NCI-H2227 treated with DMSO at 0.1 percent for 48 hours (cell line): ENCODE results near the gene CLCN3.
A peak's percentile ranks its signal among the peaks of the same experiment; 100 is the strongest.
"Not testable (repeated sequence)": the region's sequence is repeated elsewhere in the genome, so short reads cannot be mapped to it uniquely, and the experiment has no call there.

Experiments used
- DNase-seq: peaks from one replicate; lab custom pipeline; 2025; lab: John Stamatoyannopoulos, UW

Gene CLCN3

DNA sequence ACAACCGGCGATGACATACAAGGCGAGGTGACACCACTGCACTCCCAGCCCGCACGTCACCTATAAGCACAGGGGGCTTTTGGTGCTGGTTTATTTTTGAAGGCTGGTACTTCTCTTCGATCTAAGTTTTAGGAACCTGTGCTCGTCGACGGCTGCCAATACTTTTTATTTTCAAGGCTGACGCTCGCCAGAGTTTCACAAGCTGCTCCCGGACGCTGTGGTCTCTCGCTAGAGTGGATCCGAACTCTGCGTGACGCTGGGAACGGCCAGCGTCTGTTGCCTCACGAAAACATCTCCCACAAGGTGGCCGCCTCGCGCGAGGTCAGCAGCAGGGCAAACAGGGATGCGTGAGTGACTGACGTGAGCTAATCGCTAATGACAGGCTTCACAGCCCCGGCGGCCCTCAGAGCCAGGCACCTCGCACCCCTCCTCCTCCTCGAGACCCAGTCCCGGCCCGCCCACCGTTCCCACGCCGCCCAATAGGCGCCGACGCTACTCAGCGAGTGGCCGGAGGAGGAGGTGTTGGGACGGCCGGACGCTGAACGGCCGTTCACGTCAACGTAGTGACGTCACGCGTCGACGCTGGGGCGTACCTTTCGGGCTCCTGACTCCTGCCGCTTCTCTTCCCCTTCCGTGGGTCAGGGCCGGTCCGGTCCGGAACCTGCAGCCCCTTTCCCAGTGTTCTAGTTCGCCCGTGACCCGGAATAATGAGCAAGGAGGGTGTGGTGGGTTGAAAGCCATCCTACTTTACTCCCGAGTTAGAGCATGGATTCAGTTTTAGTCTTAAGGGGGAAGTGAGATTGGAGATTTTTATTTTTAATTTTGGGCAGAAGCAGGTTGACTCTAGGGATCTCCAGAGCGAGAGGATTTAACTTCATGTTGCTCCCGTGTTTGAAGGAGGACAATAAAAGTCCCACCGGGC is at the start of gene CLCN3:
Gene CLCN3 (plus strand): TSS at position 621 of the 922 bp plus-strand sequence. CDS start 15,351 bp downstream, outside the sequence.
- peak; percentile 83 for DNase-seq

DNA sequence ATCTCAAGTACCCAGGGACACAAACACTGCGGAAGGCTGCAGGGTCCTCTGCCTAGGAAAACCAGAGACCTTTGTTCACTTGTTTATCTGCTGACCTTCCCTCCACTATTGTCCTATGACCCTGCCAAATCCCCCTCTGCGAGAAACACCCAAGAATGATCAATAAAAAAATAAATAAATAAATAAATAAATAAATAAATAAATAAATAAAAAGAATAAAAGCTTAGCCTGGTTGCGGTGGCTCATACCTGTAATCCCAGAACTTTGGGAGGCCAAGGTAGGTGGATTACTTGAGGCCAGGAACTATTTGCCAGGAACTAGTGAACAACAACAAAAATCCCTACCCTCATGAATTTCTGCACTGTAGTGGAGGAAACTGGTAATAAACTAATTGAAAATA is 49.4 kb upstream of the CLCN3 start:
- not testable (repeated sequence) for DNase-seq

DNA sequence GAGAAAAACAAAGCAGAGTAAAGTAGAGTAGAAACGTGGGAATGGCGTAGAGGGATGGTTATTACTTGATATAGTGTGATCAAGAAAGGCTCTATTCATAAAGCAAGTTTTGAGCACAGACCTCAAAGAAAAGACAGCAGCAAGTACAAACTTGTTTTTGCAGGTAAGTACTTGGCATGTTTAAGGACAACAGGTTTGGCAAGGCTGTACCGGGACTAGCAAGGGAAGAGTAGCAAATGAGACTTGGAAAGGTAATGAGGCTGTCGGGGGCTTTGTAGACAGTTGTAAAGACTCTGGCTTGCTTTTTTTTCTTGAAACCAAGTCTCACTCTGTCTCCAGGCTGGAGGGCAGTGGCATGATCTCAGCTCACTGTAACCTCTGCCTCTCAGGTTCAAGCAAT is 48.9 kb upstream of the CLCN3 start:
- DNase-seq, result no peak

DNA sequence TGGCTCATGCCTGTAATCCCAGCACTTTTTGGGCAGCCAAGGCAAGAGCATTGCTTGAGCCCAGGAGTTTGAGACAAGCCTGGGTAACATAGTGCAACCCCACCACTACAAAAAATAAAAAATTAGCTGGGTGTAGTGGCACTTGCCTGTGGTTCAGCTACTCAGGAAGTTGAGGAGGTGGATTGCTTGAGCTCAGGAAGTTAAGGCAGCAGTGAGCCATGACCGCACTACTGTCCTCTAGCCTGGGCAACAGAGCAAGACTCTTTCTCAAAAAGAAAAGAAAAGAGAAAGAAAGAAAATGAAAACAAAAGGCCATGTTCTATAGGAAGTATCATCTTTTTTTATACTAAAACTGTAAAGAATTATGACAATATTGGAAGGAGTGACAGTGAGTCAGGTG is 46.5 kb upstream of the CLCN3 start:
- no peak for DNase-seq

DNA sequence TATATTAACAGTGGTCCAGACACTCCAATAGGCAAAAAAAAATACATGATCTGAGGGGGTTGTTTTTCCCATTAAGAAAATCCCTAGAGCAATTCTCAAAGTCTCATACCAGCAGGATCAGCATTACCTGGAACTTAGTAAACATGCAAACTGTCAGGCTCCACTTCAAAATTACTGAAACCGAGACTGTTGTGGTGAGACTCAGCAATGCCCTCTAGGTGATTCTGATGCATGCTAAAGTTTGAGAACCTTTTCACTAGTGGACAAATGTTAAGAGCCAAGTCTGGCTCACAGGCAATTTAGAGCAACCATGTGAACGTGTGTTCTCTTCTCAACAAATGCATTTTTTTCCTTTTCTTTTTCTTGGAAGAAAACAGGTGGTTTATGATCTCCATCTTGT is 38.2 kb upstream of the CLCN3 start:
- no peak for DNase-seq

DNA sequence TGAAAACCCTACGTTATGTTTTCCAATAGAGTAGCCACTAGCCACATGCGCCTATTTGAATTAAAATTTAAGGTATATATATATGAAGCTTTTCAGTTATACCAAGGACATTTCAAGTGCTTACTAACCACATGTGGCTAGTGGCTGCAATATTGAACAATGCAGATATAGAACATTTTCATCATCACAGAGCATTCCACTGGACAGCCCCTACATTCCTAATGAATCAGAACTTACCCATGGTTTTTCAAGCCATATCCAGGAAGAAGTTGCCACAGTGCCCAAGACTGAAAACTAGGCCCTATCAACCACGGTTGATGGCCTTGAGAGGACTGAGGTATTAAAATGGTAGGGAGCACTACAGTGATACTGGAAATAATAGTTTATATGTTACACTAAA is 37.7 kb upstream of the CLCN3 start:
- no peak for DNase-seq

DNA sequence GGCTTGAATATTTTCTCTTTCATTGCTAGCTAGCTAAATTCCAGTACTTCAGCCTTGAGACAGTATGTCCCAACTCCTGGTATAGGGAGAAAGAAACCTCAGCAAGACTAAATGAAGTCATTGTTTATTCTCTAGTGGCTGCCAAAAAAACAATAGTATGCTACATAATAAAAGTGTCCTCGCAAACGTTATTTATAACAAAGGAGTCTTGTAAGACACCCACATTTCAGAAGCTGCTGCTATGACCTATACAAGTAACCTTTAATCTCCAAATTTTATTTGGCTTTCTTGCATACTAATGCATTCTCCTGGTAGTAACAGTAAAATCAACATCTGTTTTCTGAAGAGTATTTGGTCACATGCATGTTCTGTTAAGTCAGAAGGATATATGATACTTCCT is 36.8 kb upstream of the CLCN3 start:
- DNase-seq, result no peak

DNA sequence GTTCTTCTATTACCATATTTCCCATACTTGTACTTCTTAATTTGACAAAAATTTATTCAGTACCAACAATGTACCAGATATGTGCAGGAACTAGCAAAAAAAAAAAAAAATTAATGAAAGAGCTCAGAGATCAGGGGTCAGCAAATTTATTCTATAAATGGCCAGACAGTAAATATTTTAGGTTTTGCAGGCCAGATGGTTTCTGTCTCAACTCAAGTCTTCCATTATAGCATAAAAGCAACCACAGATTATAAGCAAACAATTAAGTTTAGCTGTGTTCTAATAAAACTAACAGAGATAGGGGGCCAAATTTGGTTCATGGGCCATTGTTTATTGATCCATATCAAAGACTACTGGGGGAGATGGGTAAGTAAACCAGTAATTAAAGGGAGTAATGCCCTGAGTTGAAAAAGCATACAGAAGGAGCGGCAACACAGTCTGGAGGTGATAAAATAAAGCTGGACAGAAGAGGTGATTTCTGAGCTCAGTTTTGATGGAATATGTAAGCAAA is 27.3 kb upstream of the CLCN3 start:
- DNase-seq, result no peak

DNA sequence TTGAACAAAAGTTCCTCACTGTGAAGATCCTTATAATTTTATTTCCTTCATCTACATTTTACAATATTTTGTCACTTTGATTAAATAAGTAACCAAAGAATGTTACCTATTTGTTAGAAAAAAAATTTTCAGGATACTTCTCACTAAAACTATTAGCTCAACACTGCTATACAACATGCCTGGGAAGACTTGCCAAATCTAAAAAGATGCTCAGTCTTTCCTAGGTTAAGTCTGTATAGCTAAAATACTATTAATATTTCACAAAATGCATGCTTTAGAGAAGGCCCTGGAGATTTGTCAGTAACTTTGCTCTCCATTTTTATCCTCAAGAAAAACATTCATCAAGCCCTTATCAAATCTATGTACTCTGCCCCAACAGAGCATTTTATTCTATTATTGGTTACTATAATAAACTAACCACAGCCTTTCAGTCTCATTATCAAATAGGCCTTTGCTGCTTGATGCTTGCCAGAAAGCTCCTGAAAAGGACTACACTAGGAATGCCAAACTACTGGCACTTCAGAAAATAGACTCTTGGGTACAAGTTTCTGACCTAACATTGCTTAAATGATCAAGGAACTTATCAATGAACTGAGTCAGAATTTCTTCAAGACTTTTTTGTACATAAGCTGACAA is 25.7 kb upstream of the CLCN3 start:
- DNase-seq, result no peak

DNA sequence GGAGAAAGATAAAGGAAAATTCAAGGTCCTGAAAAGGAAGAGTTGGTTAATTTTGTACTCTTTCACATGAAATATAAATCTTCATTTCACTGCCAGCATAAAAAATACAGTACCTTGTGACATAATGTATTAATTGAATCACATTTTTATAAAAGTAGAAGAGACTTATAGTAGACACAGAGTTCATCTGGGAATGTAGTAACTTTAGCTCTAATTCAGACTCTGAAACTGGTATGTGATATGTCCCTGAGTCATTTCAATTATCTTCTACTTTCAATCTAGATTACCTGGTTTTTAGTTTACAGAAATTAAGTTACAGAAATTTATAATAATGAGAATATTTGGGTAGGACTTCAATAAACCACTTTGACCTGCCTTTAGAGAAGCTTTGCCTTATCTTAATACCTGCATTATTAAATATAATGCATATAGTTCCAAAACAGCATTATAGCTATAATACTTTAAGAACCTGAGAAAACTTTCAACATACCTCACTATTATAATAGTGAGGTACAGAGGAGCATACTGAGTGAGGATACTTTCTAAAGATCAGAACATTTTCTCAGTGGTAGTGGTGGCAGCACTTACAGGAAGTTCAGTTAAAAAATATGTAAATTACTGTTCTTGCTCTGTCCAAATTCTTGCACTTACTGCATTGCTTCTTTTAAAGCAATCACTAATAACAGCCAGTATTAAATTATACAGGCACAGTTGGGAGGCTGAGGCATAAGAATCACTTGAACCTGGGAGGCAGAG is 19.2 kb upstream of the CLCN3 start:
- no peak for DNase-seq

DNA sequence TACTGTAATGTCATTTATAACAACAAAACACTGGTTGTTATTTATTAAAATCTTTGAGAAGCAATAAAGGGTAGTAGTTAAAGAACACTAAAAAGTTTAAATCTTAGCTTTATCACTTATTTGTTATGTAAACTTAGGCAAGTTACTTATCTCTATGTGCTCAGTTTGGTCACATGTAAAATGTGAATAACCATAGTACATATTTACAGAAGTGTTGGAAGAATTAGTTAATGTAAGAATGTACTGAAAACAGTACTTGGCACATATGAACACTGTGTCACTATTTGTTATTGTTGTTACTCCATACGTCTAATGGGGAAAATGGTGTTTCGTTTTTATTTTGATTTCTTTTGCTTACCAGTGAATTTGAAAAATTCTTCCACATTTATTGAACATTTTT is 17.1 kb upstream of the CLCN3 start:
- DNase-seq, result no peak

DNA sequence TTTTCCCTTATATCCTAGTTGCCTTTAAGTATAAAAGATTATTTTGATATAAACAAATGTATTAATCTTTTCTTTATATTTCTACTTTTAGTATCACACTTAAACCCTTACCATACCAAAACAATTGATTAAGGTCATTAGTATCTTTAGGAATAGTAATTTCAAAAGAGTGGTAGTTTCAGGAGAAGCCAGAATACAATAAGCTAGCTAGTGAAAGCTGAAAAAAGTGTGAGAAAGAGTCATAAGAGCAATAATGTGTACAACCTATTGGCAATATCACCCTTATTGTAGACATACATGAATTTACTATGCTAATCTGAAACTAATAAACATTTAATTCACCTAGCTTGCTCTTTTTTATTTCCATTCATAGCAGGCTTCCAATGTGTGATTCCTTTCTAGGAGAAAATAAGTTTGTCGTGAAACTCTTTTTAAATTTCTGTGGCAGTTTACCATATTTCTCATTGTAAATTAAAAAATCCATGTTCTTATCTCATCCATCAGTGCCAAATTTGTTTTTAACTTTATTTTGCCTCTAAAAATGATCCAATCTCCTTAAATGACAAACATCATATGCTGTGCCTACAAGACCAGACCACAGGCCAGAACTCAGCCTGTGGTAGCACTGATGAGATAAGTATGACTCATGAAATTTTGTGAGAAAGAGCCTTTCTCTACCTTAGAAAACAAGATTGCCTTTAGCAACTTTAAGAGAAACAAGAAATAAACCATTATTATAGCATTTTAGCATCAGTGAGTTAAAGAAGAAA is 16.1 kb upstream of the CLCN3 start:
- DNase-seq, result no peak

DNA sequence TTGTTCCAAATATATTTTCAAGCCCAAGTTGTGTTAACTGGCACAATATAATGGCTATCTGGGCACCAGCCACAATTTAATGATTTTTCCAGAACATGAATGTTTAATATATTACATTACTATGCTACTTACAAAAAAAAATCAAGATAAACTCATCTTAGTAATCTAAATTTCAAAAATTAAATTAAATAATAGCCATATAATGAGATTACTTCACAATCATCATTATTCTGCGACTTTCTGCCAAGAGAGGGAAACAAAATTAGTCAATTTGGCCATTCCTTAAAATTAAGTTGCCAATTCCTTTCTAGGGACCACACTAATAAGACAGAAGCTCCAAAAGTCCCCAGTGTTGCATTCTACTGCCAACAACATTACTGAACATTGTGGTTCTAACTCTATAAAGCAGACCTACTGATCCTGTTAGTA is 15.5 kb upstream of the CLCN3 start:
- DNase-seq, result no peak

DNA sequence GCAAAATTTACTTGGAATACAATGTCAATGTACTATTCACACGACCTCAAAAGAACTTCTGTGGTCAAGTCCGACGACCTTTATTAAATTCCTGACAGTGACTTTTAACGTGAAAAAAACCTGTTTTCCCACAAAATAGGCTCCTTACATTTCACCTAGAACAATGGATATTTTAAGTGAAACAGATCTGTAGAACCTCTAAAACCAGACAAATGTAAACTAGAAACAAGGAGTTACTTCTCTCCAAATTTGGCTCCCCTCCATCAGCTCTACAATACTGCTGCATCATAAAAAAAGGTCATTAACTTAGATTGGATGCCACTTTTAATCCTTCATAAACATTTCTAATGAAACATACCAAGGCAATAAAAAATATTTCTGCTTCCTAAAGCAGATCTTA is 9.2 kb upstream of the CLCN3 start:
- no peak for DNase-seq

DNA sequence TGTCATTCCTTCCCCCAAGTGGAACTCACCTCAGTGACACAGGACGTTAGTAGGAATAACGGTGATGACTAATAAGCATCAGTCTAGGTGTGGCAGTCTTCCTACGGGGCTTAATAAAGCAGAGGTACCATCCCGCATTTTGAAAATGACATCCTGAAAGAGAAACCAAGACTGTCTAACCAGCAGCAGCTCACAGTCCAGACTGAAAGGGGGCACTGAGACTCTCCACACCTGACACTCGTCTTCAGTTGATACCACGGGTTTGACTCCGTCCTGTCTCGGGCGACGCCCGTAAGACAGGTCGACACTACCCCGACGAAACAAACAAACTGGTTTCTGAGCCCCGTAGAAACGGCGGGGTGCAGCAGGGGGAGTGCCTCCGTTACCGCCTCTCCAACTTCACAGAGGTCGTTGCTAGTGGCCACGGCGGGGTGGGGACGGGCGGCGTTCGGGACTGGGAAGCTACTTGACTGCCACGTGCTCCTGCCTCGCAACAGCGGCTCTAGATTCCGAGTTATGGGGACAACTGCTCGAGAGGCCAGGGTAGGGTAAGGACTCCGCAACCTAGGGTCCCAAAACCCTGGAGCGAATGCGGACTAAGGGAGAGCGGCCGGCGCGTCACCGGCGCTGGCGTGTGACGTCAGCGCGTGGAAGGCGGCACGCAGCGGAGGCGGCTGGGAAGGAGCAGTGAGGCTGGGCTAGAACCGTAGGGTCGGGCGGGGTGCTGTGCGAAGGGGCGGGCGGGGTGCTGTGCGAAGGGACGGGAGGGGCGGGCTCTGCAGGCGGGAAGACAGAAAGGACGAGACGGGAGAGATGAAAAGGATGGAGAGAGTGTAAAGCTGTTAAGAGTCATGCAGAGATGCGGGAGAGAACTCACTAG is 8.1 kb upstream of the CLCN3 start, which contains the start of gene NEK1:
Gene NEK1 (minus strand): TSS at position 593 of the 880 bp plus-strand sequence. CDS start 9,953 bp downstream, outside the sequence.
- peak; percentile 76 for DNase-seq

DNA sequence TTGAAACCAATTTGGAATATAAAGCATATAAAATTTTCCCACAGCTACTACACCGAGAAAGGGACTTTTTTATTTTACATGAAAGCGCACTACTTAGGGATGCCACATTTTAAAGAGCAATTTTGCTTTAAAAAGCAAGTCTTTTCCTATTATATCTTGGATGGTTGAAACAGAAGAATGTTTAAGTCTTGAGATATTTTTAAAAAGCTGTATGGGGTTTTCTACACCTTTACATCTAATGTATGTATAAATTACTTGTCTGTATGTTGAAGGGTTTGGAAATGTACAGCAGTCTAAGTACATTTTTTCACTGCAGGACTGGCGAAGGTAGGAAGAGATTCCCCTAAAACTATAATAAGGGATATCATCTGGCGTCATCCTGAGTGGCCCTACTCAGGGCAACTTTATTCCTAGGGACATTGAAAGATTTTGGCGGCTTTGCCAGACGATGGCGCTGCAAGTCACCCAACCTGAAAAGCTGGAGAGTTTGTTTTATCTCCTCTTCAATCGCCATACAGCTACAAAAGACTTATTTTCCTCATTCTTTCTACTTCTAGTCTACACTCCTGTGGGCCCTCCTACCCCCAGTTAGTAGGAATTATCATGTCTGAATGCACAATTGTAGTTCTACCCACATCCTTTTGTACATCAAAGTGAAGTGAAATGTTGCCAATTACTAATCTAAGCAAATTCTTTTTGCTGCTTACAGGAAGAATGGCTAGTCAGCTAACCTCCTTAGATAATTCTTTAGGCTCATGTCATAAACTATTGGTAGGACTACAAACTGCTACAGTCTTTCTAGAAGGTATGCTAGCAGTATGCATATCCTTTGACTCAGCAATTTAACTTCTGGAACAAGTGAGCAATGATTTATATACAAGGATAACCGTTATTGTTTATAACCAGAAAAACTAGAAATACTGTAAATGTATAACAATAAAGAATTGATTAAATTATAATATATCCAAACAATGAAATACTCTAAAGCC is 7.2 kb upstream of the CLCN3 start:
- DNase-seq, result peak; percentile 74

DNA sequence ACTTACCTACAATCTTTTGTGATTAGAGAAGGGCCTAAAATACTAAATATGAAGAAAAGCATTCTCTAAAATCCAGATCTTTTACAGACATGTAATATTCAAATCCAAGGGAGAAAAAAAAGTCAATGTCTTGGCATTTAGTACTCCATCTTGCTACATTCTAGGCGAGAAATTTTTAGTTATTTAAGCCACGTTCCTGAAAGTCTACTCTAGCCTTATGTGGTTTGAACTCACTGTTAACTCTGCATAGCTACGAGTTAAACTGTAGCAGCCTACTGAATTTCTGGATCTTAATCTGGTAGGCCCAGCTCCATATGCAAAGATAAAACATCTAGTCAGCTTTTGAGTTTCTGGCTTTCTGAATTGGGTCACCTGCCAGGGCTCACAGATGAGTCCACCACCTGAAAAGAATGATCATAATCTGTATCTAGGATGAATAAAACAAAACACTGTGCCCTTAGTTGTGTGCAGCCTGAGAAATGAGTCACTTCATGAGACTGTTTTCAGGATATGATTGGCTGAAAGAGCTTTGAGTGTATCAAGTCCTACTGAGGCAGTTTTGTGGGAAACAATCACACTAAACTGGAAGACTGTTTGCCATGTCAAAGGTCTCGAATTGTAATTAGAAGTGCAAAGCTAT is 4.8 kb upstream of the CLCN3 start:
- DNase-seq, result no peak

DNA sequence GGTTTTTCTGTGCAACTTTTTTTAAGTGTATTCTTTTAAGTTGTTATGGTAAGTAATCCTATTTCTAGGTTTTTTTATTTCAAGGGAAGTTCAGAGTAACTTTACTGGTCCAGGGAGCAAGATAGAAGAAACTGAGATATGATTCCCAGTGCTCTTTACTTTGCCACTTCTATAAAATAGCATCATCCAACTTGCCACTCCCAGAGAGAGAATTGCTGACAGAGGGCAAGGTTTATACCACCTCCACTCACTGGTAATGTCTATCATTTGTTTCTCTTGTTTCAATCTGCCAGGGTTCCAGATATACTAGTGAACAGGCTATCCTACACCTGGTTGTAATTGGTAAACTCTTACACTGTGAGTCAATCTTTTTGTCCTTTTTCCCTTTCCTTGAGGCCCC is 3.5 kb upstream of the CLCN3 start:
- DNase-seq, result no peak

DNA sequence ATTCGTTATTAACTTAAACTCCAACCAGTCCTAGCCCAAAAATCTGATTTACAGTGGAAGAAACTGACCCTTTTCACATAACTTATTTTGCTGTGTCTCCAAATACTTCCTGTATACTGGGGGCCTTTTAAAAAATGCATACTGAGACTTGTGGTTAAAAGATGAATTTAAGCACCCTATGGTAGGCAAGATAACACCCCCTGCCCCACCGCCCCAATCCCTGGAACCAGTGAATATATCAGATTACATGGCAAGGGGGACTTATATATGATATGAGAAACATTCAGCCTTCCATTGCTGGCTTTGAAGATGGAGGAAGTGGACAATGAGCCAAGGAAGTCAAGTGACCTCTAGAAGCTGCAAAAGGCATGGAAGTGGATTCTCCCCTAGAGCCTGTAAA is 3.1 kb upstream of the CLCN3 start:
- no peak for DNase-seq
